ENCODE results near the gene TAF15. TPM values are rescaled to one million over a fixed set of nuclear protein-coding genes. Genes with fewer than 3 reads are reported as not detected.

Gene TAF15
- total and polyA plus RNA-seq, 2 of the 13 experiments (the other 11 are each of a cell fraction or from before 2014, with no cell fraction given): 25.2 to 26.5 TPM

GRCh38 chr17:35844547-35844946 is 35.3 kb downstream of the TAF15 start:
- TSS peak; percentile 67 for BruUV-seq (replicated peaks)
- no peak overlapping the region for H3K4me3 ChIP-seq (replicated peaks in 1 of 3; ENCODE audit: insufficient read depth in 1 of 3, low read depth in 2 of 3, low read length in 3 of 3)
- H3K79me2 ChIP-seq (ENCODE audit: insufficient read depth, low read length): no peaks in the 10 kb centered on the region
- H3K27me3 ChIP-seq (ENCODE audit: control insufficient read depth in 1 of 2, insufficient read depth in 2 of 2, low read length in 2 of 2): no peaks in the 10 kb centered on the region
- TF ChIP-seq POLR2G (IDR thresholded peaks at IDR 0.05; ENCODE audit: low read depth, low read length) (0 out of 2 replicates have a peak, but pooled peaks have one; percentile 25), MAFK (conservative IDR thresholded peaks at IDR 0.05 in 1 of 2, IDR thresholded peaks at IDR 0.05 in 1 of 2; ENCODE audit: low read length in 2 of 2) (no peak), PRPF4 (IDR thresholded peaks at IDR 0.05; ENCODE audit: low read depth, low read length, poor library complexity, severe bottlenecking) (peak; percentile 21), AGO2 (optimal IDR thresholded peaks at IDR 0.05; ENCODE audit: low read depth, low read length) (peak; percentile 45)
- intact Hi-C loops (cut with micrococcal nuclease; ENCODE audit: unreplicated experiment) (no loop called here), in situ Hi-C loops (cut with HindIII; ENCODE audit: extremely low pct_ligation_motif_present, low pct_unique_long_range_greater_than_20kb) (no loop called here)
- H2AFZ ChIP-seq (ENCODE audit: low read length): no peak overlapping the region
- 98% methylated on average over 19 of the region's 19 CpGs for WGBS (ENCODE audit: low lambda C conversion rate)
- H3K9me3 ChIP-seq (ENCODE audit: low read length): no peaks in the 10 kb centered on the region
- H3K9ac ChIP-seq (ENCODE audit: insufficient read depth, low read depth, low read length): no peak overlapping the region
- FAIRE-seq (no peak), DNase-seq (ENCODE audit: low spot score) (no peak), ATAC-seq (no peak)
- no peak overlapping the region for H3K27ac ChIP-seq (ENCODE audit: extremely low read length, insufficient read depth, low read length)
- CTCF ChIA-PET (ENCODE audit: low intra/inter-chr PET ratio, low total read pairs): no interaction called here
- POLR2A ChIA-PET: no interaction called here
- H4K20me1 ChIP-seq (ENCODE audit: insufficient read depth, low read length): 0 out of 2 replicates have a peak, but pooled peaks cover 5% of the 10 kb centered on the region
- no peak overlapping the region for H3K4me2 ChIP-seq (ENCODE audit: low read depth, low read length)
- peaks cover 15 to 56% of the 10 kb centered on the region in 2 experiments for H3K36me3 ChIP-seq (replicated peaks in 1 of 2; ENCODE audit: control insufficient read depth in 1 of 2, insufficient read depth in 2 of 2, low read length in 2 of 2)
- peaks cover 34% of the 10 kb centered on the region for H3K4me1 ChIP-seq (ENCODE audit: insufficient read depth, low read length)

- 0 out of 2 replicates have a peak, but pooled peaks cover 3% of the 10 kb centered on the region for H4K20me1 ChIP-seq (ENCODE audit: insufficient read depth, low read length)
- intact Hi-C loops (cut with micrococcal nuclease; ENCODE audit: unreplicated experiment) (no loop called here), in situ Hi-C loops (cut with HindIII; ENCODE audit: extremely low pct_ligation_motif_present, low pct_unique_long_range_greater_than_20kb) (no loop called here)
- H3K79me2 ChIP-seq (ENCODE audit: insufficient read depth, low read length): no peaks in the 10 kb centered on the region
- H3K9ac ChIP-seq (ENCODE audit: insufficient read depth, low read depth, low read length): no peak overlapping the region
- H3K27me3 ChIP-seq (ENCODE audit: control insufficient read depth in 1 of 2, insufficient read depth in 2 of 2, low read length in 2 of 2): no peaks in the 10 kb centered on the region
- H3K9me3 ChIP-seq (ENCODE audit: low read length): no peaks in the 10 kb centered on the region
- H2AFZ ChIP-seq (ENCODE audit: low read length): no peak overlapping the region
- peaks cover 14 to 51% of the 10 kb centered on the region in 2 experiments for H3K36me3 ChIP-seq (replicated peaks in 1 of 2; ENCODE audit: control insufficient read depth in 1 of 2, insufficient read depth in 2 of 2, low read length in 2 of 2)
- no TSS peak for BruUV-seq (replicated peaks)
- 99% methylated on average over 3 of the region's 3 CpGs for WGBS (ENCODE audit: low lambda C conversion rate)
- TF ChIP-seq ZNF629 (CRISPR knock-in tag; conservative IDR thresholded peaks at IDR 0.05) (0 out of 2 replicates have a peak, but pooled peaks have one; percentile 59), SSRP1 (CRISPR knock-in tag; IDR thresholded peaks at IDR 0.05) (no peak), GMEB2 (CRISPR knock-in tag; IDR thresholded peaks at IDR 0.05; ENCODE audit: low read depth) (no peak), MTERF4 (CRISPR knock-in tag; IDR thresholded peaks at IDR 0.05) (no peak)
- H3K4me1 ChIP-seq (ENCODE audit: insufficient read depth, low read length): peaks cover 34% of the 10 kb centered on the region
- ChIA-PET POLR2A (no interaction called here), CTCF (ENCODE audit: low intra/inter-chr PET ratio, low total read pairs) (no interaction called here)
- no peak overlapping the region for H3K4me3 ChIP-seq (replicated peaks in 1 of 3; ENCODE audit: insufficient read depth in 1 of 3, low read depth in 2 of 3, low read length in 3 of 3)
- no peak overlapping the region for H3K4me2 ChIP-seq (ENCODE audit: low read depth, low read length)
- DNase-seq (ENCODE audit: low spot score): no peak
- no peak for FAIRE-seq
- no peak for ATAC-seq
- no peak overlapping the region for H3K27ac ChIP-seq (ENCODE audit: extremely low read length, insufficient read depth, low read length)
Observed at GRCh38 chr17:35846055-35846809, 36.9 kb downstream of the TAF15 start.

Data from HepG2 (cell line).